ENCODE results near the gene DPAGT1. TPM values are rescaled to one million over a fixed set of nuclear protein-coding genes. Genes with fewer than 3 reads are reported as not detected.

The DPAGT1 gene
- total RNA-seq, 3 donors from 2014 or later (not counting 1 experiment from before 2014, with no cell fraction given) = 20.5 to 28.5 (median 24.4) TPM

- Histone ChIP-seq H3K4me3 (ENCODE audit: low read length) (peak within 1 kb of the TSS; percentile 91), H3K36me3 (ENCODE audit: control insufficient read depth, insufficient read depth, low read length) (peaks cover 20% of the 10 kb centered on the region), H3K9me3 (ENCODE audit: control insufficient read depth, insufficient read depth, low read length) (no peaks in the 10 kb centered on the region), H3K27me3 (ENCODE audit: control insufficient read depth, insufficient read depth, low read length) (no peaks in the 10 kb centered on the region), H3K27ac (ENCODE audit: low read length) (peak within 1 kb of the TSS; percentile 89), H3K4me1 (ENCODE audit: control insufficient read depth, insufficient read depth, low read length) (peaks cover 19% of the 10 kb centered on the region)
- peak; percentile 95 to 99 for DNase-seq
- H3K4me3 Mint-ChIP-seq = peak within 1 kb of the TSS; percentile 95
- H3K27ac Mint-ChIP-seq = peak within 1 kb of the TSS; percentile 98 to 99
- H3K9me3 Mint-ChIP-seq = no peaks in the 10 kb centered on the region
- intact Hi-C loops (cut with micrococcal nuclease) = loop anchor here (1.0 to 5.0 kb wide), 5 partner anchors 10 to 55 kb away; partner anchors contain the start of genes DPAGT1, HINFP, HYOU1 and RPS25
- no peaks in the 10 kb centered on the region for H3K36me3 Mint-ChIP-seq
- under 1% methylated on average over 49 of the region's 49 CpGs for WGBS (ENCODE audit: insufficient coverage)
- TF ChIP-seq CTCF (IDR thresholded peaks at IDR 0.05) = no peak
- peaks cover 32 to 33% of the 10 kb centered on the region in 2 donors for H3K4me1 Mint-ChIP-seq
- no peaks in the 10 kb centered on the region for H3K27me3 Mint-ChIP-seq (ENCODE audit: low read depth in 2 of 2)
- ATAC-seq = peak; percentile 92 to 99 (median 93)
These were observed 34.1 kb downstream of the DPAGT1 start, which contains the start of gene VPS11 for GRCh38 chr11:119067371-119068222. VPS11 (plus strand) TSS chr11:119067818; CDS start chr11:119067824, 6 bp downstream.

- H3K4me1 ChIP-seq (ENCODE audit: control insufficient read depth, insufficient read depth, low read length) = peaks cover 19% of the 10 kb centered on the region
- no peaks in the 10 kb centered on the region for H3K27me3 ChIP-seq (ENCODE audit: control insufficient read depth, insufficient read depth, low read length)
- H3K9me3 Mint-ChIP-seq = no peaks in the 10 kb centered on the region
- WGBS (ENCODE audit: insufficient coverage) = 73% methylated on average over 4 of the region's 4 CpGs
- no peak overlapping the region for H3K4me3 ChIP-seq (ENCODE audit: low read length)
- H3K27ac ChIP-seq (ENCODE audit: low read length) = no peak overlapping the region
- peak overlapping the region; percentile 2 for H3K4me3 Mint-ChIP-seq
- no peak for ATAC-seq
- no peaks in the 10 kb centered on the region for H3K36me3 Mint-ChIP-seq
- H3K36me3 ChIP-seq (ENCODE audit: control insufficient read depth, insufficient read depth, low read length) = peaks cover 5% of the 10 kb centered on the region
- peak; percentile 37 for TF ChIP-seq CTCF (IDR thresholded peaks at IDR 0.05)
- peak in 1 of 2 donors; percentile 74 for DNase-seq
- H3K27ac Mint-ChIP-seq = peak overlapping the region; percentile 98 to 99
- H3K9me3 ChIP-seq (ENCODE audit: control insufficient read depth, insufficient read depth, low read length) = no peaks in the 10 kb centered on the region
- H3K4me1 Mint-ChIP-seq = peaks cover 31 to 33% of the 10 kb centered on the region in 2 donors
- no peaks in the 10 kb centered on the region for H3K27me3 Mint-ChIP-seq (ENCODE audit: low read depth in 2 of 2)
- intact Hi-C loops (cut with micrococcal nuclease) = loop anchor here (5.0 kb wide), 1 partner anchor 57 kb away; the partner anchor contains the start of gene HINFP
These were observed 36.3 kb downstream of the DPAGT1 start for GRCh38 chr11:119065369-119065768.

- Mint-ChIP-seq H3K9me3 (no peaks in the 10 kb centered on the region), H3K36me3 (no peaks in the 10 kb centered on the region), H3K4me3 (no peak overlapping the region), H3K27me3 (ENCODE audit: low read depth in 2 of 2) (no peaks in the 10 kb centered on the region), H3K27ac (no peak overlapping the region), H3K4me1 (peaks cover 23 to 27% of the 10 kb centered on the region in 2 donors)
- H3K4me1 ChIP-seq (ENCODE audit: control insufficient read depth, insufficient read depth, low read length) = peaks cover 14% of the 10 kb centered on the region
- no peak overlapping the region for H3K27ac ChIP-seq (ENCODE audit: low read length)
- no peak overlapping the region for H3K4me3 ChIP-seq (ENCODE audit: low read length)
- H3K9me3 ChIP-seq (ENCODE audit: control insufficient read depth, insufficient read depth, low read length) = no peaks in the 10 kb centered on the region
- DNase-seq (no peak), ATAC-seq (no peak)
- TF ChIP-seq CTCF (IDR thresholded peaks at IDR 0.05) = no peak
- no peaks in the 10 kb centered on the region for H3K36me3 ChIP-seq (ENCODE audit: control insufficient read depth, insufficient read depth, low read length)
- intact Hi-C loops (cut with micrococcal nuclease) = no loop called here
- H3K27me3 ChIP-seq (ENCODE audit: control insufficient read depth, insufficient read depth, low read length) = no peaks in the 10 kb centered on the region
- 96% methylated on average over 4 of the region's 5 CpGs for WGBS (ENCODE audit: insufficient coverage)
These were observed 38.9 kb downstream of the DPAGT1 start for GRCh38 chr11:119062779-119063178.

All from natural killer cell (primary cell).